NCI-H748 treated with DMSO at 0.1 percent for 48 hours (cell line): Measurements from ENCODE around the gene METTL8.
"Not testable (repeated sequence)": the region's sequence is repeated elsewhere in the genome, so short reads cannot be mapped to it uniquely, and the experiment has no call there.

Experiments
- DNase-seq: peaks from one replicate; lab custom pipeline; 2025; lab: John Stamatoyannopoulos, UW

Gene METTL8

GRCh38 chr2:171430516-171431410, 3.0 kb downstream of the METTL8 start:
- no peak for DNase-seq

- DNase-seq: not testable (repeated sequence)
Observed at GRCh38 chr2:171422710-171423495, 10.9 kb downstream of the METTL8 start.

- DNase-seq: no peak
Observed at GRCh38 chr2:171420728-171421563, 12.8 kb downstream of the METTL8 start.

GRCh38 chr2:171419333-171419732, 14.5 kb downstream of the METTL8 start:
- DNase-seq: no peak

GRCh38 chr2:171416009-171416926, 17.5 kb downstream of the METTL8 start:
- peak; percentile 93 for DNase-seq

GRCh38 chr2:171414645-171415044, 19.1 kb downstream of the METTL8 start:
- DNase-seq: not testable (repeated sequence)

- no peak for DNase-seq
Observed at GRCh38 chr2:171412571-171413175, 21.1 kb downstream of the METTL8 start.

GRCh38 chr2:171411791-171412483, 21.9 kb downstream of the METTL8 start:
- DNase-seq: no peak

GRCh38 chr2:171411214-171411613, 22.6 kb downstream of the METTL8 start:
- DNase-seq: no peak

GRCh38 chr2:171410624-171411023, 23.2 kb downstream of the METTL8 start:
- DNase-seq: no peak

GRCh38 chr2:171410101-171410500, 23.7 kb downstream of the METTL8 start:
- no peak for DNase-seq

- DNase-seq: no peak
Observed at GRCh38 chr2:171409436-171409971, 24.3 kb downstream of the METTL8 start.

GRCh38 chr2:171407676-171408044, 26.1 kb downstream of the METTL8 start:
- no peak for DNase-seq

- no peak for DNase-seq
Observed at GRCh38 chr2:171407030-171407675, 26.6 kb downstream of the METTL8 start.

GRCh38 chr2:171406044-171406443, 27.7 kb downstream of the METTL8 start:
- DNase-seq: no peak

- no peak for DNase-seq
Observed at GRCh38 chr2:171405546-171405945, 28.2 kb downstream of the METTL8 start.

GRCh38 chr2:171404719-171405118, 29.1 kb downstream of the METTL8 start:
- DNase-seq: no peak

- DNase-seq: no peak
Observed at GRCh38 chr2:171404261-171404660, 29.5 kb downstream of the METTL8 start.

- DNase-seq: no peak
Observed at GRCh38 chr2:171402906-171403580, 30.7 kb downstream of the METTL8 start.
